HG02798 (cell line): ENCODE results near the gene AMZ2.
"Not testable (repeated sequence)": the region's sequence is repeated elsewhere in the genome, so short reads cannot be mapped to it uniquely, and the experiment has no call there.

Experiments
- ATAC-seq: cut with Tn5 transposase; IDR thresholded peaks from one replicate; pipeline ENCODE4 v1.9.1; 2021; ENCODE audit warnings: mild to moderate bottlenecking; ENCODE audit not compliant: unreplicated experiment, poor library complexity

The AMZ2 gene

DNA sequence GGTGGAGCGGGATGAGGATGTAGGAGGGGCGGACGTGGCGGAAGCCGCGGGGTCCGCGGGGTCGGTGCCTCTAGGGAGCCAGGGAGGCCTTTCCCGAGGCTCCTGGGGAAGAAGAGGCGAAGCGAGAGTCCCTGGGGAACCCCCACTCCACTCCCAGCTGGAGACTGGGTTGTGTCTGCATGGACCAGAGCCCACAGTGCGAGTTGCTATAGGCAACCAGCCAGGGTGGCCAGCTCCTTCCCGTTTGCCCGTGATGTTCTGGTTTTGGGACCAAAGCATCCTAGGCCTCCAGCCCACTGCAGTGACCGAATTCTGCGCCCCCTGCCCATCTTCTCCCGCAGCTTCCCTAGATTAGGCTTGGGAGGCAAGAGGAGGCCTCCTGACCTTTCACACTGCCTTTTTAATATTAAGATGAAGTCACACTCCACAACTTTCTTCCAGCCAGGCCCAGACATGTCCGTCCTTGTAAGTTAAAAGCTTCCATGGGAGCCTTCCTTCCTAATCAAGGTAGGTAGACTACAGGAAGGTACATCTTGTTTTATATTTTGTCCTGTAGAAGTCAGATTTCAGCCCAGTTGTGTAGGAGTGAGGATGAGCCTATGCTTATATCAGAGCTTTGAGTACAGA, 469 bp downstream of the AMZ2 start:
- ATAC-seq: peak; percentile 25

DNA sequence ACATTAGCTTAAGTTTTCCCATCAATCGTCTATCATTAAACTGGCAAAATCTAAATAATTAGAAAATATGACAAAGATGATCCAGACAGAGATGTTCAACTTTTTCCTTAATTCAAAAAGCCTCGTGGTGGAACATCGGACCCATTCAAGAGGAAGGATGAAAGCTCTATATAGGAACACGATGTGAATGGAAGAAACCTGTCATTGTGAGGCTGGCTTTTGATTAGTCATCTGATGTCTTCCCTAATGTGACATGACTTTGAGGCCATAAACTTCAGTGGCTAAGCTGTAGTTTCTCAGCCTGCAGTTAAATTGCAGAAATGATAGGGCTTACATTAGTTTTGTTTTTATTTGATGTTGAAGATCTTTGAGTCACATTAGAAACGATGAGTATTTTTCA, 1.0 kb downstream of the AMZ2 start:
- ATAC-seq: no peak

DNA sequence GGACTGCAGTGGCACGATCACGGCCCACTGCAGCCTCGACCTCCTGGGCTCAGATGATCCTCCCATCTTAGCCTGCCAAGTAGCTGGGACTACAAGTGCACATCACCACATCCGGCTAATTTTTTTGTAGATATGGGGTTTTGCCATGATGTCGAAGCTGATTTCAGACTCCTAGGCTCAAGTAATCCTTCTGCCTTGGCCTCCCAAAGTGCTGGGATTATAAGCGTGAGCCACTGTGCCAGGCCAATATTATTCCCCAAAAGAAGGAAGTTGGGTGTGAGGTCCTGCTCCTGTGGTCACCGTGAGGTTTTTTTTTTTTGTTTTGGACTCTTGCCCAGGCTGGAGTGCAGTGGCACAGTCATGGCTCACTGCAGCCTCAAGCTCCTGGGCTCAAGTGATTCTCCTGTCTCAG, 1.5 kb downstream of the AMZ2 start:
- ATAC-seq: no peak

DNA sequence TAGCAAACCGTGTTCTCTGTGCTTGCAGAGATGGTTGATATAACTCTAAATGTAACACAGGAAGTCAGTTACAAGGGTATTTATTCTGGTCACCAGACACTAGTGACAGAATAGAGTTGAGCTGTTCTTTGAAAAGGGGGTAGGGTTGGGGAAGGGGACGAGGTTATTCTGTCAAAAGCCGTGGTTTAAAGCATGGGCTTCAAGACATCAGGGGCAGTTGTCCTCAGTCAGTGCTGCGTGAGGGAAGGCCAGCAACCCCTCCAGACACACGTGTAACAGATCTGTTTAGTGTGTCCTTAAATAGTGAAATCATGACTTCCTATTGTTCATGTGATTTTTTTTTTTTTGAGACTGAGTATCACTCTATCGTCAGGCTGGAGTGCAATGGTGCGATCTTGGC, 5.6 kb downstream of the AMZ2 start:
- not testable (repeated sequence) for ATAC-seq

DNA sequence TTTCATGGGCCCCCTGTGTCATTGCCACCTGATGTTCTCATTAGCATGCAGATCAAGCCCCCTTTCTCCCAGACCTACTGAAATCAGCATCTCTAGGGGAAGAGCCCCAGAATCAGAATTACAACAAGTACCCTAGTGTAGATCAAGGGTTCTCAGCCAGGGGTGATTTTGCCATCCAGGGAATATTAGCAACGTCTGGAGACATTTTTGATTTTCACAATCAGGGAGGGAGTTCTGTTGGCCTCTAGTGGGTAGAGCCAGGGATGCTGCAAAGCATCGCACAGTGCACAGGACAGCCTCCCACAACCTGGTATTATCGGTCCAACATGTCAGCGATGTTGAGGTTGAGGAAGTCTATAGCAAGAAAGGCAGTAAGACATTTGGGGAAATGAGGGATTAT, 7.3 kb downstream of the AMZ2 start:
- no peak for ATAC-seq

DNA sequence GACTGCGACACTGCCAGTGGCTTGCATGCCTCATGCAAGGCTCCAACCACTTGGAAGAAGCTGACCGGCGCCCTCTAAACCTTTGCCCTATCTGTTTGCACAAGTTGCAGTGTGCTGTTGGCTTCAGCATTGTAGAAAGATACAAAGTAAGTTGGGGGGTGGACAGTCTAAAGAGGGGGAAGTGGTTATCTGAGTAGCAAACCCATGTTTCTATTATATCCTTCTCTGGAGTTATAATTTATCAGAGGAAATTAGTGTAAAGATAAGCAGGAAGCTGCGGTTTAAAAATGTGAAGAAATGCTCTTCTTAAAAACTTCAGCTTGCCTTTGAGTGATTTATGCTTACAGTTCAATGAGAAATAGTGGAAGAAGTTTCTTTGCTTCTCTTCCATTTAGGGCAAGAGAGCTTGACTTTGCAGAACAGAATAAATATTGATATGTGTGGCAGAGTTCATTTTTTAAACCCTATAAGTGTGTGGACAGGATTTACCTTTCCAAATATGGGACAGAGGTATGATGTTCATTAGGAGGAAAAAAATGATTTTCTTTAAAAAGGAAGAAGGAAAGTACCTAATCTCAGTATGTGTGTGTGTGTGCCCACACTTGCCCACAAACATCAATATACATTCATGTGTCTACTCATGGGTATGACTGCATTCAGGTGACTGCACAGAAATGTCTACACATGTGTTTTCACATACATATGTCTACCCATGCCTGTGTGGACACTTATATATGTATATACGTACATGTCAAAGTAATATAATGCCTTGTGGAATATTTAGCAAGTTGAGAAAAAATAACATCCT, 8.1 kb downstream of the AMZ2 start:
- no peak for ATAC-seq

DNA sequence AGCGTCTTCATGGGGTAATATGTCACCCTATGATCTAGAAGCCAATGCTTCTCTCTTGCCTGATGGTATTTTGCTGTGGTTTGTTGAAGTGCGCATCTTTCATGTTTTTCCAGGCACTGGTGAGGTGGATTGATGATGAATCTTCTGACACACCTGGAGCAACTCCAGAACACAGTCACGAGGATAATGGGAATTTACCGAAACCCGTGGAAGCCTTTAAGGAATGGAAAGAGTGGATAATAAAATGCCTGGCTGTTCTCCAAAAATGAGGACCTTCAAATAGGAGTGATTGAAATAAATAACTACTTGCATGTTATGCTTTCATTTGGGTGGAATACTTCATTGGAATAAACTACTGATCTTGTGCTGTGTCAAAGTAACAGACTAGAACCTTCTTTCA, 8.9 kb downstream of the AMZ2 start:
- ATAC-seq: not testable (repeated sequence)

DNA sequence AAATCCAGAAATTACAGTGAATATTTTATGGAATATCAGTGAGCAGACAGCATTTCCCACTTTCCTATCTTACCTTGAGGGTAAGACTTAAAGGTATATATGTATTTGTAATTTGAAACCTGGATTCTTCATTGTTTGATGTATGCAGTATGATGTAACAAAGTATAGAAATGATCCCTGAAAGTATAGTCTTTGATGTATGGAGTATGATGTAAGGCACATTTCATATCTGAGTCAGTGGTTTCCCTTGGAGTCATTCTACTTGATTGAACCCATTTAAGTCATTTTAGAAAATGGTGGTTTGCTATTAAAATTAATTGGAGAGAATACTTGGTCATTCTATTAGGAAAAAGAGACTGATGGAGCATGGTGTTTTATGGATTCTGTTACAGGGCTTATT, 10.1 kb downstream of the AMZ2 start:
- ATAC-seq: no peak

DNA sequence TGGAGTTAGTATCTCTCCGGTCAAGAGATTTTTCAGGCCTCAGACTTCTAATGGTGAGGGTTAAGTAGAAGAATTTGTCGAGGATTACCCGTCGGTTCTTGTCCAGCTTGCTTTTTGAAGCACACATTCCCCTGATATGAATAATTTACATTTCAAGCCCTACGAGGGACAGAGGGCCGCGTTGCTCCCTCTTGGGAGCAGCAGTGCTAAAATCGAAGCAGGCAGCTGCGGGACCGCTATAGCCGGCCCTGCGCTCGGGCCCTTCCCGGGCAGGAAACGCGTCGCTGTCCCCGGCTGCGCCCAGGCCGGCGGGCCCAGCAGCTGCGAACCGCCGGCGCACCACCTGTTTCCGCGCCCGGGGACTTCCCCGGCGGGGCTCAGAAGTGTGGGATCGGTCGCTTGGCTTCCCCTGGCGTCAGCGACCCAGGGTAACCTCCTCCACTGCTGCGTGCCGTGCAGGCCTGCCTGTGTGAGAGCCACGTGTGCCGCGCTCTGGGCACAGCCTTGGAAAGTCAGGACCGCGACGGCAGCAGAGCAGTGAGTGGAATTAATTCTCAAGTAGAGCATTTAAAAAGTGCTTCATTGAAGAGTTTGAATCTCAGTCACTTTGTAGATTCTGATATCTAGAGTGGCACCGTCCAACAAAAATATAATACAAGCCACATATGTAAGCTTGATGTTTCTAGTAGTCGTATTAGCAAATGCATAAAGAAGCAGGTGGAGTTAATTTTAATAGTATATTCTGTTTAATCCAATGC, 11.2 kb downstream of the AMZ2 start:
- peak; percentile 94 for ATAC-seq

DNA sequence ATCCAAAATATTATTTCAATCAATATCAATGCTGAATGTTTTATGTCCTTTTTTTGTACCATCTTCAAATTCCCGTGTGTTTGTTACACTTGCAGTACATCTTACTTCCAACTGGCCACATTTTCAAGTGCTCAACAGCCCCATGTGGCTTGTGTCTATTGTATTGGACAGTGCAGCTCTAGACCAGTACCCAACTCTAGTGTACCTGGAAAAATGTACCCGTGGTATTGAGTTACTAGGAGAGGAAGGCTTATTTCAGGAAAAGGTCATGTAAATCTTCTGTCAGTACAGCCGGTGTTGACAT, 11.8 kb downstream of the AMZ2 start:
- ATAC-seq: not testable (repeated sequence)

DNA sequence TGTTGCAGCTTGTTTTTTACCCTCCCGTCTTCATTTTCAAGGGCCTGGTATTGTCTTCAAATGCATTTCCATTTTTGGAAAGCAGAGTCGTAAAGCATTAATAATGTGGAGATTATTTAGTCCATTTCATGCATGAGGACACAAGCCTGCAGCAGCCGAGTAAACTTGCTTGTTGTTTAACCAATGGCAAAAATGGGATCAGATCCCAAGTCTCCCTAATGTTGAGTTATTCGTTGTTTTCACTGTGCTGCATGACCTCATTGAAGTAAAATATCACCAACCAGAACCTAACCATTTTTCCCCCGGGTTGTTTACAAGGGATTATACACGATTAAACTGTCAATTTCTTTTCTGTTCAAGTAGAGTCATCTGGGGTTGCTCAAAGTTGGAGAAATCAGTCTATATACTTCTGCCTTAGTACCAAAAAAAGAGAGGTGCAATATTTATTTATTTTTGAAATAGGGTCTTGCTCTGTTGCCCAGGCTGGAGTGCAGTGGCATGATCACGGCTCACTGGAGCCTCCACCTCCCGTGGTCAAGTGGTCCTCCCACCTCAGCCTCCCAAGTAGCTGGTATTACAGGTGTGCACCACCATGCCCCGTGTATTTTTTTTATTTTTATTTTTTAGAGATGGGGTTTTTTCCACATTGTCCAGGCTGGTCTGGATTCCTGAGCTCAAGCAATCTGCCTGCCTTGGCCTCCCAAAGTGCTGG, 12.4 kb downstream of the AMZ2 start:
- ATAC-seq: no peak

DNA sequence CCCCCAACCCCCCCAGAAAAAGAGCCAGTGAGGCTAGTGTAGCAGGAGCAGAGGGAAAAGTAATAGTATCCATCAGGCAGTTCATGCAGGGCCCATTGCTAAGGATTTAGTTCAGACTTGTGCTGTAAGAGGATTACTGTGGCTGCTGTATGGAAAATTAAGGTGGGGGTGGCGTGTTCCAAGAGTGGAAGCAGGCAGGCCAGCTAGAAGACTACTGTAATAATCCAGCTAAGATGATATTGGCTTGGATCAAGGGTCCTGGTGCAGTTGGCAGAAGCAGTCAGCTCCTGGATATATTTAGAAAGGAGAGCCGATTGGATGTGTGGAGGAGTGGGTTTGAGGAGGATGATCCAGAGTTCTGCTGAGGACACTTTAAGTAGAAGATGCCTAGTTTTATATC, 14.6 kb downstream of the AMZ2 start:
- ATAC-seq: not testable (repeated sequence)

DNA sequence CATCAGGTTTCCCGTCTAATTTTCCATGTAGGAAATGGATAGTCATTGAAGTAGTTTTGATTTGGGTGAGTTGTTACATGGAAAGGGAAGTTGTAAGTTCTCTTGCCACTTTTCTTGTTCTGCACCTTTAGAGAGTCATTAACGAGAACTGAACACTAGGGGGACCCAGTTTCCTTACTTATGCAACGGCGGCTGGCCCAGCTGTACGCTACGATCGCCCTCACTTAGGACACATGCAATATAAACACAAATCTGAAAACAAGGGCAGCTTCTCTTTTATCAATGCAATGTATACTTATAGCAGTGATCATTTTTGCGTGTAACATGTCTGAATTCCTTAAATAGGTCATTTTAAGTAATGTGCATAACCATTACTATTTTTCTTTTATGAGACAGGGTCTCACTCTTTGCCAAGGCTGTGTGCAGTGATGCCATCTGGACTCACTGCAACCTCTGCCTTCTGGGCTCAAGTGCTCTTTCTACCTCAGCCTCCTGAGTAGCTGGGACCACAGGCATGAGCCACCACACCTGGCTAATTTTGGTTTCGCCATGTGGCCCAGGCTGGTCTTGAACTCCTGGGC, 15.3 kb downstream of the AMZ2 start:
- peak; percentile 54 for ATAC-seq

DNA sequence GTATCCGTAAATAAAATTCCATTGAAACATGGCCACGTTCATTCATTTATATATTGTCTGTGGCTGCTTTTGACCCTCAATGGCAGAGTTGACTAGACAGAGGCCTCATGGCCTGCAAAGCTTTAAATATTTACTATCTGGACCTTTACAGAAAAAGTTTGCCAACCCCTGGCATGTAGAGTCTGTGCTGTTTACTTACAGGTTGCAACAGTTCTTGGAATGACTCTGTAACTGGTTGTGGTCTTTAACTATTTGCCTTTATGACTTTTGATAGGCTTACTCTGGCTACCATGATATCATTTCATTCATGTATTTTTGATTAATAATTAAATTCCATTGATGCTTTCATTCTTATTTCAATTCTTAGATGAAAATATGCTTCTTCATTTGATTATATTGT, 18.0 kb downstream of the AMZ2 start:
- not testable (repeated sequence) for ATAC-seq

DNA sequence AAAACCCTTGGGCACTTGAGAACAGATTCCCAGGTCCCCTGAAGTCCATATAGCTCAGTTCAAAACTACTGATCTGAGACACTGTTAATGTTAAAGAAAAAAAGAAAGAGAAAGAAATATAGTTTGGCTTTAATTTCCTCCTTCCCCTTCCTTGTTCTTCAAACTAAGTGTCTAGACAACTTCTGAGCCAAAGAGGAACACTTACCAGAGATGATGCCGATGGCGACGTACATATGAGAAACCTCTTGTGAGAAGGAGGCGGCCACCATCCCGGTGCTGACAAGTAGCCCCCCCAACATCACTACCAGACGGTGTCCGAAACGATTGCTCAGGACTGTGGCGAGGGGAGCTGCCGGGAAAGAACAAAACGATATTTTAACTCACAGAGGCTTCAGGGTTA, 25.9 kb downstream of the AMZ2 start:
- no peak for ATAC-seq

DNA sequence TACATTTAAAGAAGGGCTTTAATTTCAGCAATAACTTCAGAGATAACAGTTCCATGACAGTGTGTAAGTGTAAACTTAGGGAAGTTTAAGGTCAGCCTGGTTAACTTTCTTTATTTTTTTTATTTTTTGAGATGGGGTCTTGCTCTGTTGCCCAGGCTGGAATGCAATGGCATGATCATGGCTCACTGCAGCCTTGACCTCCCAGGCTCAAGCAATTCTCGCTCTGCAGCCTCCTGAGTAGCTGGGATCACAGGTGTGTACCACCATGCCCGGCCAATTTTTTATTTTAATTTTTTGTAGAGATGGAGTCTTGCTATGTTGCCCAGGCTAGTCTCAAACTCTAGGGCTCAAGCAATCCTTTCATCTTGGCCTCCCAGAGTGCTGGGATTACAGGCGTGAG, 28.5 kb downstream of the AMZ2 start:
- not testable (repeated sequence) for ATAC-seq

DNA sequence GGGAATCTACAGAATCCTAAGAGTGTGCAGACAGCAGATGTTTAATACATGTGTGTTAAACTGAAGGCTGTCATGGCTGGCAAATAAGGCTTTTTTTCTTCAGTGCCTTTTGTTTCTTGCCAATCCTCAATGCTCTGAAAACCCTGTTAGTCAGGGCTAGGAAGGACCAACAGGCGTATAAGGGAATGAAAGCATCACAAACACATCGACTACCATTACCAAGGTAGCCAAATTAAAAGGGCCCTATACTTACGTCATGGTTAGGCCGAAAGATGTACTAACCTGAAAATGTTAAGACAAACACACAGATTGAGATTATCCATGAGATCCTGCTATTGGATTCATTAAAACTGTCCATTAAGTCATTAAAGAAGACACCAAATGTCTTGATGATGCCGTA, 30.0 kb downstream of the AMZ2 start:
- no peak for ATAC-seq

DNA sequence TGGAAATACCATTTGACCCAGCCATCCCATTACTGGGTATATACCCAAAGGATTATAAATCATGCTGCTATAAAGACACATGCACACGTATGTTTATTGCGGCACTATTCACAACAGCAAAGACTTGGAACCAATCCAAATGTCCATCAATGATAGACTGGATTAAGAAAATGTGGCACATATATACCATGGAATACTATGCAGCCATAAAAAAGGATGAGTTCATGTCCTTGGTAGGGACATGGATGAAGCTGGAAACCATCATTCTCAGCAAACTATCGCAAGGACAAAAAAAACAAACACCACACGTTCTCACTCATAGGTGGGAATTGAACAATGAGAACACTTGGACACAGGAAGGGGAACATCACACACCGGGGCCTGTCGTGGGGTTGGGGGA, 34.1 kb downstream of the AMZ2 start:
- not testable (repeated sequence) for ATAC-seq

DNA sequence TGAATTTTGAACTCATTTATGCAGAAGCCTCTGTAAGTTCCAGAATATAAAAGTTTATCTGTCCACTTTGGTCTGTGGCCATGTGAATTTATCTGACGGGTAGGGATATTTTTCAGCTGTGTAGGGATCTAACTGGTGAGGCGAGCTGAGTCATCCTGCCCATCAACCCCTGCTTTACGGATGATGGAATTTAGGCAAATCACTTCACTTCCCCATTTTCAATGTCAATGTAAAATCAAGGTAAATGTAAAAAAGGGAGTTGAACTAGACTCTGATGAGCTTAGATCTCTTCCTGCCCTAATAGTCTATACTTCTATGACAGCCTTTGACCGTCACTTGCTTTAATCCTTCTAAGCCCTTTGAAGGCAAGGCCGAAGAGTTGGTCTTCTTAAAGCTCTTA, 40.5 kb downstream of the AMZ2 start:
- ATAC-seq: no peak

DNA sequence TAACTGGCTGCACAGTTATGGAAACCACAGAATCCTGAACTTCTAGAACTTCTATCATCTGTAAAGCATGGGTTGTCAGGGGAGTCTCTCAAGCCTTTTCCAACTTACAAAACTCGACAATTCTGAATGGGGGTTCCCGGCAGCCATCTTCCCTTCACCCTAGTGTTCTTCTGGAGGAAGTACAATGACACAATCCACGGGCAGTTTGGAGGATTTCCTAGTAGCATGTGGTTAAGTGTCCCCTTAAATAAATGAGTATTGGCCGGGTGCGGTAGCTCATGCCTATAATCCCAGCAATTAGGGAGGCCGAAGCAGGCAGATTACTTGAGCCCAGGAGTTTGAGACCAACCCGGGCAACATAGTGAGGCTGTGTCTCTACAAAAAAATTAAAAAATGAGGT, 41.0 kb downstream of the AMZ2 start:
- no peak for ATAC-seq

DNA sequence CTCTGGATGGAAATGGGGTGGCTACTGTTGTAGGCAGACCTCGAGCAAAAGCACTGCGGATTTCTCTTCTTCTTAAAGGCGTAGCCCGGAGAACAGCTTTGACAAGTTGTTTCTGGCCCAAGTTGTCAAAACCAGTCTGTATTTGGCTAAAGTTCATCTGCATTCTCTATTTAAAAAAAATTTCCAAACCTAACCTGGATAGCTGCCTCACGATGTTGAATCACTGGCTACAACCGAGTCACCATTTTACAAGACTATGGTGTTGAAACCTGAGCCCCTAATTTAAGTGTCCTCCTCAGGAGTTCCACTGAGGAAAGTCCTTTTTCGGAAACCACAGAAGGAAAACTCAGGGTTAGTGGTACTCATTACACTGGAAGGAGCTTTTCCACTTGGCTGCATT, 41.6 kb downstream of the AMZ2 start:
- ATAC-seq: no peak
